HepG2 (cell line): Measurements from ENCODE around the gene CRYAA. TPM values are rescaled to one million over a fixed set of nuclear protein-coding genes. Genes with fewer than 3 reads are reported as not detected.

ENCODE experiments used
- AGO1 ChIP-seq: fragments of 200-400 bp; formaldehyde crosslinking; IDR thresholded peaks from 2 replicates; pipeline ENCODE4 v1.6.1; 2017; ENCODE audit warnings: mild to moderate bottlenecking, low read depth, low read length, moderate library complexity; ENCODE audit not compliant: poor library complexity, severe bottlenecking
- ARID3A ChIP-seq: IDR thresholded peaks from 2 replicates; pipeline ENCODE4 v1.6.1; 2012; ENCODE audit warnings: low read depth, low read length, improper control_type of control experiment
- ATF1 ChIP-seq: IDR thresholded peaks from 2 replicates; pipeline ENCODE4 v1.6.1; 2016; ENCODE audit warnings: mild to moderate bottlenecking, control low read depth
- ESRRA ChIP-seq: sonication (generic); formaldehyde crosslinking; IDR thresholded peaks from 2 replicates; pipeline ENCODE4 v1.5.1; 2020; ENCODE audit warnings: mild to moderate bottlenecking, low read depth, missing genetic modification reagents
- ETV5 ChIP-seq: IDR thresholded peaks from 2 replicates; pipeline ENCODE4 v1.6.1; 2018; ENCODE audit warnings: missing biosample characterization, missing genetic modification reagents, inconsistent platforms, borderline replicate concordance
- FOXA3 ChIP-seq: IDR thresholded peaks from 2 replicates; pipeline ENCODE4 v1.6.1; 2016; ENCODE audit warnings: missing genetic modification reagents, missing compliant biosample characterization
- GPN1 ChIP-seq: sonication (generic); formaldehyde crosslinking; IDR thresholded peaks from 2 replicates; pipeline ENCODE4 v1.5.1; 2020; ENCODE audit warnings: missing genetic modification reagents, borderline replicate concordance
- IRF9 ChIP-seq: sonication (generic); formaldehyde crosslinking; IDR thresholded peaks from 2 replicates; pipeline ENCODE4 v1.8.0; 2022; ENCODE audit warnings: missing genetic modification reagents, mild to moderate bottlenecking, borderline replicate concordance
- KDM1A ChIP-seq: IDR thresholded peaks from 2 replicates; pipeline ENCODE4 v1.6.1; 2016; ENCODE audit warnings: missing compliant biosample characterization
- POLR2A ChIP-seq, 2 experiments: IDR thresholded peaks; 2 replicates each; pipeline ENCODE4 v1.6.1; 2011; ENCODE audit warnings: low read depth in 2 of 2, low read length in 2 of 2, mild to moderate bottlenecking in 1 of 2, moderate library complexity in 1 of 2; ENCODE audit not compliant: insufficient read depth in 1 of 2
- RAD21 ChIP-seq: fragments of 450-650 bp; formaldehyde crosslinking; IDR thresholded peaks from 2 replicates; pipeline ENCODE4 v1.5.0; 2020; ENCODE audit warnings: mild to moderate bottlenecking
- ZBTB33 ChIP-seq: sonication (generic); formaldehyde crosslinking; IDR thresholded peaks from 2 replicates; pipeline ENCODE4 v1.4.0; 2020; ENCODE audit warnings: missing genetic modification reagents
- ZFP36 ChIP-seq: fragments of 150-350 bp; IDR thresholded peaks from 2 replicates; pipeline ENCODE4 v1.6.1; 2018; ENCODE audit warnings: borderline replicate concordance, low read length, low read depth; ENCODE audit not compliant: partially characterized antibody
- ZFP36L1 ChIP-seq: sonication (generic); formaldehyde crosslinking; IDR thresholded peaks from 2 replicates; pipeline ENCODE4 v1.8.0; 2022; ENCODE audit warnings: mild to moderate bottlenecking, missing genetic modification reagents, moderate library complexity
- ZNF44 ChIP-seq: sonication (generic); formaldehyde crosslinking; IDR thresholded peaks from 2 replicates; pipeline ENCODE4 v1.5.1; 2020; ENCODE audit warnings: mild to moderate bottlenecking, missing genetic modification reagents
- ZNF572 ChIP-seq: sonication (generic); formaldehyde crosslinking; IDR thresholded peaks from 2 replicates; pipeline ENCODE4 v1.5.1; 2020; ENCODE audit warnings: mild to moderate bottlenecking, missing genetic modification reagents
- ZNF574 ChIP-seq: sonication (generic); formaldehyde crosslinking; IDR thresholded peaks from 2 replicates; pipeline ENCODE4 v1.4.0; 2020; ENCODE audit warnings: missing genetic modification reagents
- polyA plus RNA-seq, 8 experiments: library from polyadenylated mRNA; depleted of rRNA in 3 of 8; stranded (reverse) in 7 of 8; unstranded in 1 of 8; fragments of >200 nt; fragmentation: Illumina TruSeq in 4 of 8; extraction: Trizol in 4 of 8; gene quantifications; 2 replicates each; pipeline versions ENCODE4 v1.2.1 to v1.2.3, GENCODE V29; 2011 to 2016; ENCODE audit warnings: low read depth in 4 of 8, missing spikeins in 1 of 8, mixed read lengths in 1 of 8; ENCODE audit not compliant: insufficient read depth in 1 of 8
- total RNA-seq, 5 experiments: library from RNA; depleted of rRNA; stranded (reverse); fragments of >200 nt; fragmentation: Illumina TruSeq; extraction: Trizol; gene quantifications; 2 replicates each; pipeline ENCODE4 v1.2.3, GENCODE V29; 2016; ENCODE audit warnings: low read depth in 1 of 5
- TF ChIP-seq, protein P1 (sequence below): sonication (generic); formaldehyde crosslinking; IDR thresholded peaks from 2 replicates; pipeline ENCODE4 v1.8.1; 2023; ENCODE audit warnings: mild to moderate bottlenecking, missing genetic modification reagents
- TF ChIP-seq, protein P2 (sequence below): sonication (generic); formaldehyde crosslinking; IDR thresholded peaks from 2 replicates; pipeline ENCODE4 v1.4.0; 2020; ENCODE audit warnings: missing genetic modification reagents

CRYAA gene
- total and polyA plus RNA-seq, 2 of the 13 experiments (the other 11 are each of a cell fraction or from before 2014, with no cell fraction given), result 5.6 to 8.6 TPM

DNA sequence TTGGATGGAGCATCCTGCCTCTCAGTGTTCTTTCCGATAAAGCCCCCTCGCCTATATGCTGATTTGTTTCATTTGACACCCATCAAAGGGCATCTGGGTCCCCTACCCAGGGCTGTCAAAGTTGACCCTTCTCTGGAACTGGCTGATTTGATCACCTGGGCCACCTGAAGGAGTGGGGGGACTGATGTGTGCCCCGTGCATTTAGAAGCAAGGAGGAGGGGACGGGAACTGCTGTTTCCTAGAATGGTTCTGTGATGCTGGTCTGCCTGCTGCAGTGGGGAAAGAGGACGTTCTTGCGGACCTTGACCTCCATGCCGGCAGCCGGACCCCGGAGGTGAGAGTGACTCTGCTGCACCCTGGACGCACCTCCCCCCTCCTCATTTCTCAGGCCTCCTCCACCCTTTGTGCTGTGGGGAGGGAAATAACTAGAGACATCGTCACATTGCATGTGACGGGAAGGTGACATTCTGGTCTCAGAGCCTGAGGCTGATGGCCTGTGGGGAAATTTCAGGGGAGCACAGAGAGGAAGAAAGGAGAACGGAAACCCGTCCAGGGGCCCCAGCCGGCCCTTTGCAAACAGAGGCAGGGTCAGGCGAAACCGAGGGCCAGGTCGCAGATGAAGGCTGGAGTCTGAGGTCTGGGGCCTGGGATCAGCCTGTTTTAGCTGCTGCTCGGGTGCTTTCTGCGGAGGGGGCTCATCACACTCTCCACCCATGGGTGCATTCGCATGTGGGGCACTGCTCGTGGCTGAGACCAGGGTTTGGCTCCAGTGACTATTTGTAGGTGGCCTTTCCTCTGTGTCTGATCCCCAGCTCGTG is 25.7 kb downstream of the CRYAA start (continued):
- no peak for TF ChIP-seq ZFP36L1 (CRISPR knock-in tag)
- 0 out of 2 replicates have a peak, but pooled peaks have one; percentile 63 for TF ChIP-seq ESRRA (CRISPR knock-in tag)
- TF ChIP-seq FOXA3, result peak; percentile 24; the same call in 1 of the 2 replicates
- 0 out of 2 replicates have a peak, but pooled peaks have one; percentile 7 for TF ChIP-seq KDM1A (CRISPR knock-in tag)
- TF ChIP-seq ZNF574 (CRISPR knock-in tag), result peak; percentile 56; the same call in 1 of the 2 replicates
- TF ChIP-seq, protein P1, sequence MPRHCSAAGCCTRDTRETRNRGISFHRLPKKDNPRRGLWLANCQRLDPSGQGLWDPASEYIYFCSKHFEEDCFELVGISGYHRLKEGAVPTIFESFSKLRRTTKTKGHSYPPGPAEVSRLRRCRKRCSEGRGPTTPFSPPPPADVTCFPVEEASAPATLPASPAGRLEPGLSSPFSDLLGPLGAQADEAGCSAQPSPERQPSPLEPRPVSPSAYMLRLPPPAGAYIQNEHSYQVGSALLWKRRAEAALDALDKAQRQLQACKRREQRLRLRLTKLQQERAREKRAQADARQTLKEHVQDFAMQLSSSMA (CRISPR knock-in tag), result 0 out of 2 replicates have a peak, but pooled peaks have one; percentile 22
- no peak for TF ChIP-seq AGO1
- TF ChIP-seq POLR2A (IDR thresholded peaks at IDR 0.05; ENCODE audit: insufficient read depth in 1 of 2, low read depth in 2 of 2, low read length in 2 of 2), result no peak
- TF ChIP-seq IRF9 (CRISPR knock-in tag), result peak; percentile 63; the same call in 1 of the 2 replicates
- TF ChIP-seq ZNF44 (CRISPR knock-in tag), result no peak
- TF ChIP-seq ZFP36, result no peak
- TF ChIP-seq ARID3A, result no peak
- TF ChIP-seq GPN1 (CRISPR knock-in tag), result no peak
- peak; percentile 31; the same call in 1 of the 2 replicates for TF ChIP-seq ZBTB33 (CRISPR knock-in tag)
- TF ChIP-seq, protein P2, sequence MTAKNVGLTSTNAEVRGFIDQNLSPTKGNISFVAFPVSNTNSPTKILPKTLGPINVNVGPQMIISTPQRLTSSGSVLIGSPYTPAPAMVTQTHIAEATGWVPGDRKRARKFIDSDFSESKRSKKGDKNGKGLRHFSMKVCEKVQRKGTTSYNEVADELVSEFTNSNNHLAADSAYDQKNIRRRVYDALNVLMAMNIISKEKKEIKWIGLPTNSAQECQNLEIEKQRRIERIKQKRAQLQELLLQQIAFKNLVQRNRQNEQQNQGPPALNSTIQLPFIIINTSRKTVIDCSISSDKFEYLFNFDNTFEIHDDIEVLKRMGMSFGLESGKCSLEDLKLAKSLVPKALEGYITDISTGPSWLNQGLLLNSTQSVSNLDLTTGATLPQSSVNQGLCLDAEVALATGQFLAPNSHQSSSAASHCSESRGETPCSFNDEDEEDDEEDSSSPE (CRISPR knock-in tag), result peak; percentile 34; the same call in 1 of the 2 replicates
- peak; percentile 53; the same call in 1 of the 2 replicates for TF ChIP-seq ETV5
- no peak; the same call in 1 of the 2 replicates for TF ChIP-seq RAD21
- 0 out of 2 replicates have a peak, but pooled peaks have one; percentile 30 for TF ChIP-seq ZNF572 (CRISPR knock-in tag)
- no peak for TF ChIP-seq ATF1 (CRISPR knock-in tag)
